GM19468 (cell line): ENCODE measurements around the gene METTL24.

Source experiments
- ATAC-seq: cut with Tn5 transposase; IDR thresholded peaks from one replicate; pipeline ENCODE4 v1.9.1; 2021; ENCODE audit warnings: mild to moderate bottlenecking, moderate library complexity, moderate number of reproducible peaks; ENCODE audit not compliant: unreplicated experiment; ENCODE audit errors: extremely low read depth

METTL24 gene

GRCh38 chr6:110340392-110340965, 17.7 kb downstream of the METTL24 start:
- no peak for ATAC-seq

DNA sequence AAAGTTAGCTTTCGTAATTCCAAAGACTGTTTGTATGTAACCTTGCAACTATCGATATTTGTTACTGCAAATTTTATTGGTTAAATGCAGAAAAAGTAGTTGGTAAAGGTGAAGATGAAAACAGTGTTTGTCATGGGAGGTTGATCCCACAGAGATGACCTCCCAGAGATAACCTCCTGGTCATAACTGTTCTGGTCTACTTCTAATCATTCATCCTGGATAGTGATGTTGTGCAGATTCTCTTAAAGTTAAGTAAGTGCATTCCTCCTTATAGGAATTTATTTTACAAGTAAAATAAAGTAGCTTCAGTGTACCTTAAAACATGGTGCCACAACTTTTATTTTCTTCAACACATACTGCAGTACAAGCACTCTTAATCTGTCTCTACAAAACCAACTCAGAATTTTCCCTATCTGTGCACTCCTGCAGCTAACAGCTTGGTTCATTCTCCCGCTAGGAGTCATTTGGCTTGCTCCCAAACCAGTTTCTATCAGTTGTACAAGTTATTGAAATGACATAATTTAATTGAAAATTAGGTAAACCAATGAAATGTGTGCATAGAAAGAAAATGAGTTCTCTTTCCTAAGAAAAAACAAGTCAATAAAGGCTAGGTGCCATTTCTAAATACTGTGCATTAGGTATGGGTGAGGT, 19.2 kb downstream of the METTL24 start:
- no peak for ATAC-seq

DNA sequence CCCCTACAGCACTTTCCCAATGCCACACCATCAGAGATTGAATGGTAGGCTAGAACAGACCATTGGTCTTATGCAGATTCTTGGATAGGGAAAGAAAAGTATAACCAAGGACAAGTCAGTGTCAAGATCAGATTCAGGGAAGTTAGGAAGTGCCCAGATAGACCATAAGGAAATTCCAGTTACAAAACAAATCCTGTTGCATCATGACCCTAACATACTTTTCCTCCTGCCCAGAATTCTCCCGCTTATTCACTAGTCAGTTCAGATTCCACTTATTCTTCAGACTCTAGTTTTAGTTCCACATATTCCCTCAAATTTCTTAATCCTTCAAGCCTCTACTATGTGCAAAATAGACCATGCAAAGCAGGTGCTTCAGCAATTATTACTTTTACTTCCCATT, 20.7 kb downstream of the METTL24 start:
- ATAC-seq: no peak

GRCh38 chr6:110334423-110335180, 23.5 kb downstream of the METTL24 start:
- no peak for ATAC-seq

- no peak for ATAC-seq
Observed at GRCh38 chr6:110332281-110332680, 25.9 kb downstream of the METTL24 start.

DNA sequence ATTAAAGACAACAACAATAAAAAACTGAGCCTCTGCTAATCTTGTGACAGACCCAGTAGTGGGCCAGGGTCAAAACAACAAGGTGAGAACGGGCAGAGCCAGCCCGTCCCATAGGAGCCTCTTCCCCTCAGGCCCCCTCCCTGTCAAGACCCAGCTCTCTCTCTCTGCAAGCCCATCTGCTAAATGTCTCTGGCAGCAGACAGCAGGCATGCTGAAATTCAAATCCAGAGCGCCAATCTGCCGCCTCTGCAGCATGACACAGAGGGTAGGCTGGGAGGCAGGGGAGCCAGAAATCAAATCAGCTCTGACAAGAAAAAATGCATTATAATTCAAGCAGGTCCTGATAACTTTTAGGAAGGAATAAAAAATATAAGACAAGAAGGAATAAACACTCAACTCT, 26.3 kb downstream of the METTL24 start:
- no peak for ATAC-seq

- ATAC-seq: no peak
Observed at GRCh38 chr6:110331390-110331789, 26.8 kb downstream of the METTL24 start.

DNA sequence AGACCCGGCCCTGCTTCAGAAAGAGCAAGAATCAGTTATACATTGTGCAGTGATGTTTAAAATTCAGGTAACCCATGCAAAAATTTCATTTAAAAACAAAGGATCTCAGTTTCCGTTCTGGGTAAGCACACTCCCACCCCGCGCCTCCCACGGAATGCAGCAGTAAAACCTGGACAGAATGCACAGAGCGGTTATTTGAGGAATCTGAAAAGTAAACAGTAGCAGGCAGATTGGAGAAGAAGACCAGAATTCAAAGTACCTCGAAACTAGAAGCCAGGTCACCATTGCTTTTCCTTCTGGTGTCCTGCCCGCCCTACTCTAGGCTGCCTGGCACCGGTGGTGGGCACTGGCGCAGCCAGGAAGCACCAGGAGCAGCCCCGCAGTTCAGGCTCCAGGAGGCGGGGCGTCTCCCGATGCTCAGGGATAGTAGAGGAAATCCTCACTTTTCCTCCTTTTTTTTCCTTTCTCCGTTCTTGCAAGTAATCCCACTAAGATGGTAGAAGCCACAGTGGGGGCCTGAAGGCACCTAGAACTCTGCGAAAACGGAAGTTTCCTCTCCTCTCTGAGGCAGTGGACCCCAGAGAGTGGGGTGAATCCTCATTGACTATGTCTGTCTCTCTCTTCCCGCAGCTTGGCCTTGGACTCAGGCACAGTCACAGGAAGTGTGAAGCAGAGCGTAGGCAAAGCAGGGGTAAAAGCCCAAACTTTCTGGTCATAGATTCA, 28.3 kb downstream of the METTL24 start:
- no peak for ATAC-seq

- no peak for ATAC-seq
Observed at GRCh38 chr6:110329348-110329713, 28.8 kb downstream of the METTL24 start.

DNA sequence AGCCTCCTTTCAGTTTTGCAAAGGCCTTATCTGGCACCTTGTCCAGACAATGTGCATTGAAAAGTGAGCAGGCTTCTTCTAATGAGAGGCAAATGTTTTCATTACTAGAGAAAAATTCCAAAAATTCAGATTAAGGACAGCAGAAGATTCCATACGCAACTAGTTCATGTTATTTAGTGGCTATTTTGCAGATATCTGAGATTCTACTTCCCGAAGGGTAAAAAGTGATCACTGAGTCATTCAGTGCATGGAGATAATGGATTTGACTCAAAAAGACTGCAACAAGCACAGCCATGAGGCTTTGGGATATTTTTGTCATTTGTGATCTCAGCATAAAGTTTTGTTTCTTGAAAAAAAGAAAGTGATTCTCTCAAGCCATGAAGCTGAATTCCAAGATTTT, 29.9 kb downstream of the METTL24 start:
- no peak for ATAC-seq

- ATAC-seq: no peak
Observed at GRCh38 chr6:110327391-110327790, 30.8 kb downstream of the METTL24 start.

GRCh38 chr6:110326609-110327008, 31.5 kb downstream of the METTL24 start:
- no peak for ATAC-seq

DNA sequence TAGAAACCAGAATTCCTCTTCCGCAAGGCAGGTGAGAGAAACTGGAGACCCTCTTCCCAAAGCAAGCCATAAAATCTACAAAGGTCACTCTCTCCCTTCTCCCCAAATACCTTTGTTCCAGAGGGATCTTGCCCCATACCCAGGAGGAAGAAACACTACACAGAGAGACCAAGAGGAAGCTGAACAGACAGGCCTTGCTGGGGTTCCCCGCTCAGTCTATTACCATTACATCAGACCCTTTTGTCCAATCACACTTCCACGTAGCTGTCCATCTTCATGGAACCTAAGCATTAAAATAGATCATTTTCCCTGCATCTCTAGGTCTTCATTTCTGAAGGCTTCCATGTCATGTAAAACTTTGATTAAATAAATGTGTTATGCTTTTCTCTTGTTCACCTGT, 32.1 kb downstream of the METTL24 start:
- no peak for ATAC-seq

GRCh38 chr6:110325197-110325596, 33.0 kb downstream of the METTL24 start:
- ATAC-seq: no peak

GRCh38 chr6:110324548-110324947, 33.6 kb downstream of the METTL24 start:
- no peak for ATAC-seq

GRCh38 chr6:110323258-110323657, 34.9 kb downstream of the METTL24 start:
- no peak for ATAC-seq

- ATAC-seq: no peak
Observed at GRCh38 chr6:110322874-110323242, 35.3 kb downstream of the METTL24 start.

GRCh38 chr6:110322151-110322873, 35.8 kb downstream of the METTL24 start:
- ATAC-seq: no peak

DNA sequence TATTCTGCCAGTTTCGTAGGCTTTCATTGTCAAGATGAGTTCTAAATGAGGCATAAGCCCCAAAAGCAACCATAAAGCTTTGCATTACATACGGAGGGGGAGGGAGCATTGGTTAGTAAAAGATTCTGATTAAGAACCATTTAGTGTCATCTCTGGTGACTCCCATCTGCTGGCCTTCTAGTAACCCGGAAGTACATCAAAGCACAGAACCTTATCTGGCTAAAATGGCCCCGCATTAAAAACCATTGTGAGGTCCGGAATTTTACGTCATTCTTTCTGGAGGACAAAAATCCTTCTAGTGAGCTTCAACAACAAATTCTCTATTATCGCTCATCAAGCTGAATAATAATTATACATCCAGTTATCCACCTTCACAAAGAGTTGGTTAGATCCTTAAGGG, 37.8 kb downstream of the METTL24 start:
- no peak for ATAC-seq

GRCh38 chr6:110319843-110320242, 38.3 kb downstream of the METTL24 start:
- no peak for ATAC-seq
